ENCODE results near the gene TNS2. TPM values are rescaled to one million over a fixed set of nuclear protein-coding genes. Genes with fewer than 3 reads are reported as not detected.

Gene TNS2
- total and polyA plus RNA-seq, 2 of the 13 experiments (the other 11 are each of a cell fraction or from before 2014, with no cell fraction given): 8.9 to 20.4 TPM

GRCh38 chr12:53103860-53104305, 54.0 kb downstream of the TNS2 start (continued):
- TF ChIP-seq ZSCAN25 (CRISPR knock-in tag; IDR thresholded peaks at IDR 0.05) (peak; percentile 35; the same call in 1 of the 2 replicates), ZNF777 (CRISPR knock-in tag; IDR thresholded peaks at IDR 0.05) (0 out of 2 replicates have a peak, but pooled peaks have one; percentile 12), ZNF660 (CRISPR knock-in tag; IDR thresholded peaks at IDR 0.05; ENCODE audit: borderline replicate concordance, low read depth) (no peak), ZNF703 (CRISPR knock-in tag; IDR thresholded peaks at IDR 0.05; ENCODE audit: borderline replicate concordance) (no peak), ZHX1 (CRISPR knock-in tag; IDR thresholded peaks at IDR 0.05; ENCODE audit: low read depth) (no peak), DMAP1 (CRISPR knock-in tag; IDR thresholded peaks at IDR 0.05) (no peak), CC2D1A (CRISPR knock-in tag; IDR thresholded peaks at IDR 0.05) (no peak), ZNF292 (CRISPR knock-in tag; IDR thresholded peaks at IDR 0.05; ENCODE audit: borderline replicate concordance, low read depth) (no peak), FOSL1 (CRISPR knock-in tag; IDR thresholded peaks at IDR 0.05; ENCODE audit: borderline replicate concordance) (no peak), BCL6 (CRISPR knock-in tag; IDR thresholded peaks at IDR 0.05) (peak; percentile 63), ARHGAP35 (CRISPR knock-in tag; IDR thresholded peaks at IDR 0.05; ENCODE audit: borderline replicate concordance) (no peak), ZBTB7A (CRISPR knock-in tag; IDR thresholded peaks at IDR 0.05) (peak; percentile 27; the same call in 1 of the 2 replicates), RBM22 (optimal IDR thresholded peaks at IDR 0.05; ENCODE audit: low read length) (no peak), HMGXB4 (CRISPR knock-in tag; IDR thresholded peaks at IDR 0.05; ENCODE audit: borderline replicate concordance in 1 of 2, low read depth in 1 of 2) (0 out of 4 replicates have a peak, but pooled peaks of 1 of the 2 experiments have one; percentile 29), MZF1 (CRISPR knock-in tag; IDR thresholded peaks at IDR 0.05; ENCODE audit: borderline replicate concordance) (no peak), MIXL1 (CRISPR knock-in tag; IDR thresholded peaks at IDR 0.05) (peak; percentile 23; the same call in 1 of the 2 replicates), ZFP1 (CRISPR knock-in tag; IDR thresholded peaks at IDR 0.05) (no peak), MIER2 (CRISPR knock-in tag; IDR thresholded peaks at IDR 0.05) (peak; percentile 47; the same call in 1 of the 2 replicates), ZFY (CRISPR knock-in tag; IDR thresholded peaks at IDR 0.05) (no peak; the same call in 1 of the 2 replicates), HNRNPK (IDR thresholded peaks at IDR 0.05; ENCODE audit: low read depth, low read length, poor library complexity, severe bottlenecking) (no peak), ZNF207 (IDR thresholded peaks at IDR 0.05; ENCODE audit: borderline replicate concordance) (no peak), GMEB2 (CRISPR knock-in tag; IDR thresholded peaks at IDR 0.05; ENCODE audit: low read depth) (no peak), ZNF839 (CRISPR knock-in tag; IDR thresholded peaks at IDR 0.05; ENCODE audit: borderline replicate concordance) (no peak), TCF7 (IDR thresholded peaks at IDR 0.05; ENCODE audit: low read depth) (peak; percentile 90), GABPA (IDR thresholded peaks at IDR 0.05; ENCODE audit: low read depth, low read length) (no peak), GABPA (CRISPR knock-in tag; IDR thresholded peaks at IDR 0.05; ENCODE audit: low read depth) (peak; percentile 72), REXO4 (CRISPR knock-in tag; IDR thresholded peaks at IDR 0.05; ENCODE audit: borderline replicate concordance) (no peak)

Data from HepG2 (cell line).